ENCODE data around the gene PES1. TPM values are rescaled to one million over a fixed set of nuclear protein-coding genes. Genes with fewer than 3 reads are reported as not detected.
"Not testable (repeated sequence)": the region's sequence is repeated elsewhere in the genome, so short reads cannot be mapped to it uniquely, and the experiment has no call there.

The PES1 gene
- total and polyA plus RNA-seq, 2 donors from 2014 or later, result 57.0 to 68.4 TPM

- H3K4me3 ChIP-seq (ENCODE audit: low read length in 3 of 3), result no peak overlapping the region
- peaks cover 0 to 3% (median 0%) of the 10 kb centered on the region in 3 donors for H3K36me3 ChIP-seq (ENCODE audit: control insufficient read depth in 2 of 3, insufficient read depth in 3 of 3, low read length in 3 of 3)
- no peak for TF ChIP-seq CTCF (IDR thresholded peaks at IDR 0.05; ENCODE audit: borderline replicate concordance, extremely low read depth, insufficient read depth)
- no peak overlapping the region for H3K9ac ChIP-seq (ENCODE audit: low read length in 3 of 3)
- H3K27ac ChIP-seq (ENCODE audit: low read depth in 2 of 2, low read length in 2 of 2), result no peak overlapping the region
- H3K4me1 ChIP-seq (ENCODE audit: control insufficient read depth in 2 of 3, insufficient read depth in 2 of 3, low read depth in 1 of 3, low read length in 3 of 3), result peaks cover 0 to 5% (median 2%) of the 10 kb centered on the region in 3 donors
- H3K9me3 ChIP-seq (ENCODE audit: control insufficient read depth in 2 of 3, insufficient read depth in 1 of 3, low read length in 3 of 3), result no peaks in the 10 kb centered on the region
- FAIRE-seq (no peak), DNase-seq (no peak)
- intact Hi-C loops (cut with DNase I), result no loop called here
- H3K27me3 ChIP-seq (ENCODE audit: control insufficient read depth, insufficient read depth, low read length), result no peaks in the 10 kb centered on the region
Observed at GRCh38 chr22:30555282-30556210, 36.2 kb downstream of the PES1 start.

- Histone ChIP-seq H3K4me3 (ENCODE audit: low read length in 3 of 3) (no peak overlapping the region), H3K9ac (ENCODE audit: low read length in 3 of 3) (no peak overlapping the region), H3K27ac (ENCODE audit: low read depth in 2 of 2, low read length in 2 of 2) (no peak overlapping the region), H3K9me3 (ENCODE audit: control insufficient read depth in 2 of 3, insufficient read depth in 1 of 3, low read length in 3 of 3) (no peaks in the 10 kb centered on the region), H3K4me1 (ENCODE audit: control insufficient read depth in 2 of 3, insufficient read depth in 2 of 3, low read depth in 1 of 3, low read length in 3 of 3) (no peaks in the 10 kb centered on the region), H3K36me3 (ENCODE audit: control insufficient read depth in 2 of 3, insufficient read depth in 3 of 3, low read length in 3 of 3) (peaks cover 0 to 3% (median 0%) of the 10 kb centered on the region in 3 donors), H3K27me3 (ENCODE audit: control insufficient read depth, insufficient read depth, low read length) (no peaks in the 10 kb centered on the region)
- intact Hi-C loops (cut with DNase I), result no loop called here
- no peak for FAIRE-seq
- DNase-seq, result no peak
- no peak for TF ChIP-seq CTCF (IDR thresholded peaks at IDR 0.05; ENCODE audit: borderline replicate concordance, extremely low read depth, insufficient read depth)
Observed at GRCh38 chr22:30553971-30554370, 37.7 kb downstream of the PES1 start.

- no peaks in the 10 kb centered on the region for H3K27me3 ChIP-seq (ENCODE audit: control insufficient read depth, insufficient read depth, low read length)
- no peaks in the 10 kb centered on the region for H3K9me3 ChIP-seq (ENCODE audit: control insufficient read depth in 2 of 3, insufficient read depth in 1 of 3, low read length in 3 of 3)
- H3K9ac ChIP-seq (ENCODE audit: low read length in 3 of 3), result no peak overlapping the region
- H3K36me3 ChIP-seq (ENCODE audit: control insufficient read depth in 2 of 3, insufficient read depth in 3 of 3, low read length in 3 of 3), result peaks cover 0 to 3% (median 0%) of the 10 kb centered on the region in 3 donors
- intact Hi-C loops (cut with DNase I), result no loop called here
- H3K4me1 ChIP-seq (ENCODE audit: control insufficient read depth in 2 of 3, insufficient read depth in 2 of 3, low read depth in 1 of 3, low read length in 3 of 3), result no peaks in the 10 kb centered on the region
- TF ChIP-seq CTCF (IDR thresholded peaks at IDR 0.05; ENCODE audit: borderline replicate concordance, extremely low read depth, insufficient read depth), result no peak
- no peak overlapping the region for H3K4me3 ChIP-seq (ENCODE audit: low read length in 3 of 3)
- no peak overlapping the region for H3K27ac ChIP-seq (ENCODE audit: low read depth in 2 of 2, low read length in 2 of 2)
- DNase-seq (no peak), FAIRE-seq (no peak)
Observed at GRCh38 chr22:30552719-30553118, 39.0 kb downstream of the PES1 start.

GRCh38 chr22:30551813-30552212 is 39.9 kb downstream of the PES1 start:
- DNase-seq; H3K36me3 ChIP-seq (ENCODE audit: control insufficient read depth in 2 of 3, insufficient read depth in 3 of 3, low read length in 3 of 3); H3K9ac ChIP-seq (ENCODE audit: low read length in 3 of 3); H3K4me3 ChIP-seq (ENCODE audit: low read length in 3 of 3); H3K27ac ChIP-seq (ENCODE audit: low read depth in 2 of 2, low read length in 2 of 2); H3K9me3 ChIP-seq (ENCODE audit: control insufficient read depth in 2 of 3, insufficient read depth in 1 of 3, low read length in 3 of 3); FAIRE-seq; intact Hi-C loops (cut with DNase I); H3K4me1 ChIP-seq (ENCODE audit: control insufficient read depth in 2 of 3, insufficient read depth in 2 of 3, low read depth in 1 of 3, low read length in 3 of 3); H3K27me3 ChIP-seq (ENCODE audit: control insufficient read depth, insufficient read depth, low read length): not testable (repeated sequence)
